Thyroid gland (tissue), 4 donors: ENCODE data around the gene F8.

Experiments used
- POLR2A ChIP-seq, 2 donors: fragments of 450-650 bp; IDR thresholded peaks; one replicate each; pipeline ENCODE4 v1.6.1; 2017; ENCODE audit warnings: antibody characterized with exemption in 2 of 2, mild to moderate bottlenecking in 2 of 2, moderate library complexity in 1 of 2
- TF ChIP-seq, protein P1 (sequence below), 6 experiments: fragments of 200-600 bp in 3 of 6; fragments of 450-650 bp in 3 of 6; sonication (generic) in 3 of 6; IDR thresholded peaks; one replicate each; pipeline ENCODE4 v1.5.1; 2016 to 2019; ENCODE audit warnings: antibody characterized with exemption in 6 of 6, mild to moderate bottlenecking in 2 of 6, inconsistent platforms in 1 of 6, moderate library complexity in 1 of 6

- no peak for TF ChIP-seq POLR2A (IDR thresholded peaks at IDR 0.05)
- TF ChIP-seq, protein P1, sequence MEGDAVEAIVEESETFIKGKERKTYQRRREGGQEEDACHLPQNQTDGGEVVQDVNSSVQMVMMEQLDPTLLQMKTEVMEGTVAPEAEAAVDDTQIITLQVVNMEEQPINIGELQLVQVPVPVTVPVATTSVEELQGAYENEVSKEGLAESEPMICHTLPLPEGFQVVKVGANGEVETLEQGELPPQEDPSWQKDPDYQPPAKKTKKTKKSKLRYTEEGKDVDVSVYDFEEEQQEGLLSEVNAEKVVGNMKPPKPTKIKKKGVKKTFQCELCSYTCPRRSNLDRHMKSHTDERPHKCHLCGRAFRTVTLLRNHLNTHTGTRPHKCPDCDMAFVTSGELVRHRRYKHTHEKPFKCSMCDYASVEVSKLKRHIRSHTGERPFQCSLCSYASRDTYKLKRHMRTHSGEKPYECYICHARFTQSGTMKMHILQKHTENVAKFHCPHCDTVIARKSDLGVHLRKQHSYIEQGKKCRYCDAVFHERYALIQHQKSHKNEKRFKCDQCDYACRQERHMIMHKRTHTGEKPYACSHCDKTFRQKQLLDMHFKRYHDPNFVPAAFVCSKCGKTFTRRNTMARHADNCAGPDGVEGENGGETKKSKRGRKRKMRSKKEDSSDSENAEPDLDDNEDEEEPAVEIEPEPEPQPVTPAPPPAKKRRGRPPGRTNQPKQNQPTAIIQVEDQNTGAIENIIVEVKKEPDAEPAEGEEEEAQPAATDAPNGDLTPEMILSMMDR (IDR thresholded peaks at IDR 0.05), result peak in 5 of 6 experiments; percentile 27 to 72 (median 61)
These were observed 42.0 kb downstream of the F8 start for GRCh38 chrX:154980330-154981115.
